CD8-positive, alpha-beta memory T cell (primary cell): ENCODE measurements around the gene FBXL19. TPM values are rescaled to one million over a fixed set of nuclear protein-coding genes. Genes with fewer than 3 reads are reported as not detected.
"Not testable (repeated sequence)": the region's sequence is repeated elsewhere in the genome, so short reads cannot be mapped to it uniquely, and the experiment has no call there.

ENCODE experiments used
- CTCF ChIA-PET: fragments of 350-600 bp; sonication (Branson Sonifier 250); formaldehyde crosslinking; loops from one replicate; lab custom pipeline; 2021; ENCODE audit warnings: antibody characterized with exemption; lab: Charles Lee
- POLR2A ChIA-PET: fragments of 350-600 bp; sonication (Branson Sonifier 250); formaldehyde crosslinking; loops from one replicate; lab custom pipeline; 2021; ENCODE audit warnings: antibody characterized with exemption; lab: Charles Lee
- DNase-seq, 5 donors: peaks; one replicate each; pipeline versions ENCODE4 v3.0.0 to v3.0.0-alpha.2; 2020 to 2022; ENCODE audit warnings: mixed read lengths in 1 of 5
- H3K27ac ChIP-seq: one replicate; pipeline ENCODE4 v1.7.0; 2013; ENCODE audit warnings: low read depth, mild to moderate bottlenecking, low read length, moderate library complexity
- H3K27me3 ChIP-seq: 2 replicates; pipeline ENCODE4 v1.7.0; 2013; ENCODE audit warnings: low read length, mild to moderate bottlenecking; ENCODE audit not compliant: insufficient read depth, poor library complexity, severe bottlenecking
- H3K36me3 ChIP-seq: 2 replicates; pipeline ENCODE4 v1.7.0; 2013; ENCODE audit warnings: mild to moderate bottlenecking, low read length, moderate library complexity; ENCODE audit not compliant: insufficient read depth
- H3K4me1 ChIP-seq: 2 replicates; pipeline ENCODE4 v1.7.0; 2013; ENCODE audit warnings: mild to moderate bottlenecking, low read length, moderate library complexity; ENCODE audit not compliant: insufficient read depth
- H3K4me3 ChIP-seq: 2 replicates; pipeline ENCODE4 v1.7.0; 2013; ENCODE audit warnings: mild to moderate bottlenecking, low read length
- H3K9me3 ChIP-seq: 2 replicates; pipeline ENCODE4 v1.7.0; 2013; ENCODE audit warnings: mild to moderate bottlenecking, low read length
- H3K27ac Mint-ChIP-seq, 8 donors: one replicate each; pipeline ENCODE4 v1.8.0; 2020 to 2021; ENCODE audit warnings: mixed read lengths in 8 of 8, mild to moderate bottlenecking in 6 of 8, inconsistent platforms in 3 of 8, moderate library complexity in 3 of 8
- H3K27me3 Mint-ChIP-seq, 2 donors: one replicate each; pipeline ENCODE4 v1.8.0; 2020 to 2021; ENCODE audit warnings: mixed read lengths in 2 of 2, mild to moderate bottlenecking in 1 of 2, moderate library complexity in 1 of 2
- H3K36me3 Mint-ChIP-seq, 3 donors: one replicate each; pipeline ENCODE4 v1.8.0; 2020 to 2021; ENCODE audit warnings: mixed read lengths in 3 of 3, inconsistent platforms in 1 of 3, mild to moderate bottlenecking in 1 of 3
- H3K4me1 Mint-ChIP-seq, 3 donors: one replicate each; pipeline ENCODE4 v1.8.0; 2020 to 2021; ENCODE audit warnings: mixed read lengths in 3 of 3, inconsistent platforms in 1 of 3, mild to moderate bottlenecking in 1 of 3
- H3K4me3 Mint-ChIP-seq, 7 donors: one replicate each; pipeline ENCODE4 v1.8.0; 2020 to 2021; ENCODE audit warnings: mixed read lengths in 7 of 7, mild to moderate bottlenecking in 6 of 7, moderate library complexity in 4 of 7, inconsistent platforms in 2 of 7
- H3K9me3 Mint-ChIP-seq, 5 donors: one replicate each; pipeline ENCODE4 v1.8.0; 2020 to 2022; ENCODE audit warnings: mixed read lengths in 5 of 5, mild to moderate bottlenecking in 3 of 5, moderate library complexity in 2 of 5, inconsistent platforms in 1 of 5
- polyA plus RNA-seq: library from polyadenylated mRNA; unstranded; fragments of 300-500 nt; fragmentation: Illumina TruSeq; gene quantifications from one replicate; pipeline ENCODE4 v1.2.3, GENCODE V29; 2021
- total RNA-seq, 2 experiments: library from RNA; stranded (reverse); gene quantifications; one replicate each; pipeline ENCODE4 v1.2.3, GENCODE V29; 2021

Gene FBXL19
- total and polyA plus RNA-seq, 3 experiments from 2014 or later = 0.25 to 29.2 (median 28.7) TPM

DNA sequence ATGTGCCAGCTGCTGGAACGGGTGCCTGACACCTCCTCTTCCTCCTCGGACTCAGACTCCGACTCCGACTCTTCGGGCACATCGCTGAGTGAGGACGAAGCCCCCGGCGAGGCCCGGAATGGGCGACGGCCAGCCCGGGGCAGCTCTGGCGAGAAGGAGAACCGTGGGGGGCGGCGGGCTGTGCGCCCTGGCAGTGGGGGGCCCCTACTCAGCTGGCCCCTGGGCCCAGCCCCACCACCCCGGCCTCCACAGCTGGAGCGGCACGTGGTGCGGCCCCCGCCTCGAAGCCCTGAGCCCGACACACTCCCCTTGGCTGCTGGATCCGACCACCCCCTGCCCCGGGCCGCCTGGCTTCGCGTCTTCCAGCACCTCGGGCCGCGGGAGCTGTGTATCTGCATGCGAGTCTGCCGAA, 6.8 kb downstream of the FBXL19 start:
- Histone ChIP-seq H3K36me3 (peaks cover 4% of the 10 kb centered on the region), H3K9me3 (no peaks in the 10 kb centered on the region), H3K4me3 (no peak overlapping the region), H3K27ac (no peak overlapping the region), H3K4me1 (peaks cover 5% of the 10 kb centered on the region), H3K27me3 (no peaks in the 10 kb centered on the region)
- Mint-ChIP-seq H3K9me3 (no peaks in the 10 kb centered on the region), H3K4me3 (no peak overlapping the region), H3K36me3 (peaks cover 0 to 30% (median 6%) of the 10 kb centered on the region in 3 donors), H3K27me3 (no peaks in the 10 kb centered on the region), H3K27ac (no peak overlapping the region), H3K4me1 (peaks cover 10 to 20% (median 15%) of the 10 kb centered on the region in 3 donors)
- DNase-seq = no peak
- POLR2A ChIA-PET = no interaction called here
- CTCF ChIA-PET = no interaction called here

GRCh38 chr16:30931068-30931650, 7.8 kb downstream of the FBXL19 start:
- H3K9me3 ChIP-seq = no peaks in the 10 kb centered on the region
- peaks cover 10 to 24% (median 10%) of the 10 kb centered on the region in 3 donors for H3K4me1 Mint-ChIP-seq
- H3K27me3 ChIP-seq = no peaks in the 10 kb centered on the region
- H3K27me3 Mint-ChIP-seq = no peaks in the 10 kb centered on the region
- H3K36me3 ChIP-seq = peaks cover 4% of the 10 kb centered on the region
- no peak overlapping the region for H3K27ac Mint-ChIP-seq
- H3K4me3 ChIP-seq = no peak overlapping the region
- H3K27ac ChIP-seq = no peak overlapping the region
- no peak for DNase-seq
- peaks cover 0 to 32% (median 6%) of the 10 kb centered on the region in 3 donors for H3K36me3 Mint-ChIP-seq
- ChIA-PET POLR2A (no interaction called here), CTCF (no interaction called here)
- peaks cover 5% of the 10 kb centered on the region for H3K4me1 ChIP-seq
- H3K9me3 Mint-ChIP-seq = no peaks in the 10 kb centered on the region
- H3K4me3 Mint-ChIP-seq = peak overlapping the region in 1 of 7 donors; percentile 67

GRCh38 chr16:30934827-30935557, 11.6 kb downstream of the FBXL19 start:
- Mint-ChIP-seq H3K4me3 (no peak overlapping the region), H3K4me1 (peaks cover 12 to 23% (median 12%) of the 10 kb centered on the region in 3 donors), H3K27ac (peak overlapping the region in 5 of 8 donors; percentile 15 to 79 (median 24)), H3K9me3 (no peaks in the 10 kb centered on the region), H3K36me3 (peaks cover 0 to 33% (median 8%) of the 10 kb centered on the region in 3 donors), H3K27me3 (no peaks in the 10 kb centered on the region)
- H3K27ac ChIP-seq = no peak overlapping the region
- CTCF ChIA-PET = interaction anchor here (1.0 to 2.1 kb wide), 5 partner anchors 8 to 91 kb away, joined by 3 to 6 read pairs (median 4); no protein-coding TSS in a partner anchor
- POLR2A ChIA-PET = interaction anchor here (0.6 kb wide), 1 partner anchor 183 kb away, joined by 3 read pairs; the partner anchor contains the start of gene KAT8
- no peak overlapping the region for H3K4me3 ChIP-seq
- no peaks in the 10 kb centered on the region for H3K9me3 ChIP-seq
- H3K36me3 ChIP-seq = peaks cover 4% of the 10 kb centered on the region
- peaks cover 5% of the 10 kb centered on the region for H3K4me1 ChIP-seq
- peak in 1 of 5 donors; percentile 23 for DNase-seq
- H3K27me3 ChIP-seq = no peaks in the 10 kb centered on the region

- Mint-ChIP-seq H3K27me3 (no peaks in the 10 kb centered on the region), H3K4me1 (peaks cover 15 to 37% (median 17%) of the 10 kb centered on the region in 3 donors), H3K27ac (peak overlapping the region in 4 of 8 donors; percentile 25 to 92 (median 63)), H3K4me3 (no peak overlapping the region), H3K36me3 (peaks cover 0 to 16% (median 3%) of the 10 kb centered on the region in 3 donors), H3K9me3 (no peaks in the 10 kb centered on the region)
- Histone ChIP-seq H3K4me1 (peaks cover 12% of the 10 kb centered on the region), H3K27me3 (no peaks in the 10 kb centered on the region), H3K9me3 (no peaks in the 10 kb centered on the region), H3K4me3 (no peak overlapping the region), H3K36me3 (no peaks in the 10 kb centered on the region), H3K27ac (no peak overlapping the region)
- no peak for DNase-seq
- ChIA-PET CTCF (no interaction called here), POLR2A (no interaction called here)
Measured at GRCh38 chr16:30937692-30938091, 14.3 kb downstream of the FBXL19 start.

- not testable (repeated sequence) for H3K36me3 ChIP-seq, H3K4me3 Mint-ChIP-seq, H3K27me3 Mint-ChIP-seq, H3K27ac ChIP-seq, H3K9me3 Mint-ChIP-seq, DNase-seq, H3K27me3 ChIP-seq, H3K4me3 ChIP-seq, H3K9me3 ChIP-seq
- Mint-ChIP-seq H3K36me3 (peaks cover 0 to 21% (median 5%) of the 10 kb centered on the region in 3 donors), H3K4me1 (peaks cover 19 to 38% (median 20%) of the 10 kb centered on the region in 3 donors), H3K27ac (peak overlapping the region in 1 of 8 donors; percentile 88)
- peaks cover 12% of the 10 kb centered on the region for H3K4me1 ChIP-seq
- ChIA-PET POLR2A (interaction anchor here (0.7 kb wide), 1 partner anchor 173 kb away, joined by 5 read pairs; no protein-coding TSS in a partner anchor), CTCF (interaction anchor here (1.1 to 6.9 kb wide), 3 partner anchors 15 to 95 kb away, joined by 5 to 50 read pairs (median 16); no protein-coding TSS in a partner anchor)
Measured at GRCh38 chr16:30939571-30939970, 16.2 kb downstream of the FBXL19 start.

DNA sequence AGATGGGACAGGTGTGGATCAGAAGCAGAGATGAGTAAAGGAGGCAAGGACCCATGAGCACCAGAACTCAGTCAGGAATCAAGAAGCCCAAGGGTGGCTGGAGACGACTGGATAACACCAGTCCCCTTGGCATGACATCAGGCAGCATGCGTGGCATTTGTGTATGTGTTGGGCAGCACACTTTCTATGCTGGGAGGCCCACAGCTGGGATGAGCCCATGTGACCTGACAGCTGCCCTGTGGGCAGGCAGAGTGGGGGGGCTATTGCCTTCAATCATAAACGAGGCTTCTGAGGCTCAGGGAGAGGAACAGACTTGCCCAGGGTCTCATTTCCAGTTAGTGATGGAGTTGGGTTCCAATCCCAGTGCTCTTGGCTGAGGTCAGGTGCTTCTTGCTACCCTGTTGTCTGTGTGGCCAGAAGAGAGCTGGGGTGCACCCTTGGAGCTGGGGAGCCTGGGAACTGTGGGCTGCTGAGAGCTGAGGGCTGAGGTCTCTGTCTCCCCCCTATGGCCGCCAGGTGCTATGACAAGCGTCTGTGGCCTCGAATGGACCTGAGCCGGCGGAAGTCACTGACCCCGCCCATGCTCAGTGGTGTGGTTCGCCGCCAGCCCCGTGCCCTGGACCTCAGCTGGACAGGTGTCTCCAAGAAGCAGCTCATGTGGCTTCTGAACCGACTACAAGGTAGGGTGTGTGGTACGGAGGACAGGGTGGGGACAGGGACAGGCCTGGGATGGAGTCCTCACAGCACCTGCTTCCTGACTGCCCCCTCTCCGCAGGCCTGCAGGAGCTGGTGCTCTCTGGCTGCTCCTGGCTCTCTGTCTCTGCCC, 18.4 kb downstream of the FBXL19 start:
- no peaks in the 10 kb centered on the region for H3K36me3 ChIP-seq
- peaks cover 10 to 24% (median 14%) of the 10 kb centered on the region in 3 donors for H3K4me1 Mint-ChIP-seq
- POLR2A ChIA-PET = interaction anchor here (0.8 kb wide), 1 partner anchor 8 kb away, joined by 3 read pairs; no protein-coding TSS in a partner anchor
- H3K27me3 Mint-ChIP-seq = no peaks in the 10 kb centered on the region
- peak overlapping the region in 4 of 8 donors; percentile 50 to 84 (median 59) for H3K27ac Mint-ChIP-seq
- H3K4me3 Mint-ChIP-seq = peak overlapping the region in 4 of 7 donors; percentile 34 to 84 (median 51)
- H3K9me3 Mint-ChIP-seq = no peaks in the 10 kb centered on the region
- no peak overlapping the region for H3K4me3 ChIP-seq
- CTCF ChIA-PET = interaction anchor here (0.6 to 6.9 kb wide), 16 partner anchors 8 to 231 kb away, joined by 3 to 50 read pairs (median 5); no protein-coding TSS in a partner anchor
- no peaks in the 10 kb centered on the region for H3K27me3 ChIP-seq
- DNase-seq = peak; percentile 53 to 74 (median 55)
- no peaks in the 10 kb centered on the region for H3K9me3 ChIP-seq
- H3K27ac ChIP-seq = no peak overlapping the region
- peaks cover 0 to 18% (median 4%) of the 10 kb centered on the region in 3 donors for H3K36me3 Mint-ChIP-seq
- peaks cover 7% of the 10 kb centered on the region for H3K4me1 ChIP-seq

DNA sequence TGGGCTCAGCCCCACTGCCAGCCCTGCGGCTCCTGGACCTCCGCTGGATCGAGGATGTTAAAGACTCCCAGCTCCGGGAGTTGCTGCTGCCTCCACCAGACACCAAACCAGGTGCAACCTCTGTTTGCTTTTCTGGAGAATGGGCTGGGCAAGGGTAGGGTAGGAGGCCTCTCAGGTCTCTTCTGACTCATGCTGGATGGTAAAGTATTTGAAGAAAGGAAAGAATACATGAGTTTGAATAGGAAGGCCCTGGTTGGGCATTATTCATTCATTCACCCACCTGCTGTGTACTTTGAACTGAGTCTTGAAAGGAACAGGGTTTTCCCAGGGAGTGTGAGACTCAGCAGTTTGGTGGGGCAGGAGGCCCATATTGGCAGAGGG, 19.0 kb downstream of the FBXL19 start:
- H3K27ac Mint-ChIP-seq = peak overlapping the region in 5 of 8 donors; percentile 34 to 93 (median 57)
- ChIA-PET CTCF (interaction anchor here (0.9 to 6.9 kb wide), 13 partner anchors 8 to 231 kb away, joined by 3 to 50 read pairs (median 5); no protein-coding TSS in a partner anchor), POLR2A (interaction anchor here (0.8 kb wide), 1 partner anchor 8 kb away, joined by 3 read pairs; no protein-coding TSS in a partner anchor)
- Histone ChIP-seq H3K27me3 (no peaks in the 10 kb centered on the region), H3K4me3 (no peak overlapping the region), H3K4me1 (peaks cover 7% of the 10 kb centered on the region), H3K36me3 (no peaks in the 10 kb centered on the region), H3K9me3 (no peaks in the 10 kb centered on the region), H3K27ac (no peak overlapping the region)
- peak overlapping the region in 1 of 7 donors; percentile 52 for H3K4me3 Mint-ChIP-seq
- no peak for DNase-seq
- H3K27me3 Mint-ChIP-seq = no peaks in the 10 kb centered on the region
- H3K4me1 Mint-ChIP-seq = peaks cover 10 to 21% (median 14%) of the 10 kb centered on the region in 3 donors
- no peaks in the 10 kb centered on the region for H3K9me3 Mint-ChIP-seq
- peaks cover 0 to 18% (median 4%) of the 10 kb centered on the region in 3 donors for H3K36me3 Mint-ChIP-seq
